ENCODE measurements around the gene SNX27. TPM values are rescaled to one million over a fixed set of nuclear protein-coding genes. Genes with fewer than 3 reads are reported as not detected.

The SNX27 gene
- total and polyA plus RNA-seq, 4 donors = 4.3 to 19.7 (median 10.5) TPM

- peaks cover 2 to 14% (median 4%) of the 10 kb centered on the region in 4 donors for H3K36me3 ChIP-seq (ENCODE audit: control insufficient read depth in 4 of 4, insufficient read depth in 3 of 4, low read depth in 1 of 4, low read length in 3 of 4)
- no peaks in the 10 kb centered on the region for H3K4me1 ChIP-seq (ENCODE audit: control insufficient read depth in 4 of 4, insufficient read depth in 4 of 4, low read length in 3 of 4)
- no peaks in the 10 kb centered on the region for H3K9me3 ChIP-seq (ENCODE audit: control insufficient read depth in 4 of 4, low read length in 3 of 4)
- no peak overlapping the region for H3K4me3 ChIP-seq (ENCODE audit: low read depth in 1 of 3, low read length in 3 of 3)
- H3K27me3 ChIP-seq (ENCODE audit: control insufficient read depth in 4 of 4, insufficient read depth in 4 of 4, low read length in 3 of 4) = no peaks in the 10 kb centered on the region
- no peak overlapping the region for H3K27ac ChIP-seq (ENCODE audit: low read depth in 1 of 2, low read length in 2 of 2)
- 77% methylated on average over 6 of the region's 6 CpGs for WGBS
- no peak for DNase-seq (ENCODE audit: low spot score)
- no peak for TF ChIP-seq GABPA (IDR thresholded peaks at IDR 0.05 in 1 of 2, conservative IDR thresholded peaks at IDR 0.05 in 1 of 2)
- no peak for TF ChIP-seq RXRA (IDR thresholded peaks at IDR 0.05)
- no peak for TF ChIP-seq HNF4G (IDR thresholded peaks at IDR 0.05)
- TF ChIP-seq JUND (IDR thresholded peaks at IDR 0.05) = no peak
- no peak for TF ChIP-seq FOXA2 (IDR thresholded peaks at IDR 0.05)
- TF ChIP-seq FOXA1 (IDR thresholded peaks at IDR 0.05) = no peak
- TF ChIP-seq EGR1 (IDR thresholded peaks at IDR 0.05; ENCODE audit: low read depth in 2 of 2) = no peak
- no peak for TF ChIP-seq ATF3 (IDR thresholded peaks at IDR 0.05)
- H3K9ac ChIP-seq (ENCODE audit: low read depth in 1 of 2, low read length in 2 of 2) = no peak overlapping the region
These were observed 27.6 kb upstream of the SNX27 start for GRCh38 chr1:151584278-151584677.

- no peak overlapping the region for H3K9ac ChIP-seq (ENCODE audit: low read depth in 1 of 2, low read length in 2 of 2)
- no peak overlapping the region for H3K4me3 ChIP-seq (ENCODE audit: low read depth in 1 of 3, low read length in 3 of 3)
- 81% methylated on average over 7 of the region's 7 CpGs for WGBS
- H3K36me3 ChIP-seq (ENCODE audit: control insufficient read depth in 4 of 4, insufficient read depth in 3 of 4, low read depth in 1 of 4, low read length in 3 of 4) = peaks cover 2 to 11% (median 4%) of the 10 kb centered on the region in 4 donors
- no peak overlapping the region for H3K27ac ChIP-seq (ENCODE audit: low read depth in 1 of 2, low read length in 2 of 2)
- DNase-seq (ENCODE audit: low spot score) = no peak
- no peaks in the 10 kb centered on the region for H3K4me1 ChIP-seq (ENCODE audit: control insufficient read depth in 4 of 4, insufficient read depth in 4 of 4, low read length in 3 of 4)
- no peaks in the 10 kb centered on the region for H3K27me3 ChIP-seq (ENCODE audit: control insufficient read depth in 4 of 4, insufficient read depth in 4 of 4, low read length in 3 of 4)
- no peaks in the 10 kb centered on the region for H3K9me3 ChIP-seq (ENCODE audit: control insufficient read depth in 4 of 4, low read length in 3 of 4)
- TF ChIP-seq NR2F2 (IDR thresholded peaks at IDR 0.05) (no peak), SP1 (IDR thresholded peaks at IDR 0.05) (no peak), EGR1 (IDR thresholded peaks at IDR 0.05; ENCODE audit: low read depth in 2 of 2) (no peak), TAF1 (conservative IDR thresholded peaks at IDR 0.05) (no peak), ATF3 (IDR thresholded peaks at IDR 0.05) (no peak), YY1 (IDR thresholded peaks at IDR 0.05) (no peak), JUND (IDR thresholded peaks at IDR 0.05) (no peak), FOXA2 (IDR thresholded peaks at IDR 0.05) (no peak), HNF4G (IDR thresholded peaks at IDR 0.05) (no peak), ZBTB33 (IDR thresholded peaks at IDR 0.05) (no peak)
These were observed 27.1 kb upstream of the SNX27 start for GRCh38 chr1:151584780-151585179.

- no peak overlapping the region for H3K27ac ChIP-seq (ENCODE audit: low read depth in 1 of 2, low read length in 2 of 2)
- no peak for DNase-seq (ENCODE audit: low spot score)
- H3K9me3 ChIP-seq (ENCODE audit: control insufficient read depth in 4 of 4, low read length in 3 of 4) = no peaks in the 10 kb centered on the region
- no peak overlapping the region for H3K4me3 ChIP-seq (ENCODE audit: low read depth in 1 of 3, low read length in 3 of 3)
- no peaks in the 10 kb centered on the region for H3K4me1 ChIP-seq (ENCODE audit: control insufficient read depth in 4 of 4, insufficient read depth in 4 of 4, low read length in 3 of 4)
- H3K9ac ChIP-seq (ENCODE audit: low read depth in 1 of 2, low read length in 2 of 2) = no peak overlapping the region
- no peaks in the 10 kb centered on the region for H3K27me3 ChIP-seq (ENCODE audit: control insufficient read depth in 4 of 4, insufficient read depth in 4 of 4, low read length in 3 of 4)
- WGBS = 0% methylated on average over 1 of the region's 1 CpG
- peaks cover 2 to 9% (median 4%) of the 10 kb centered on the region in 4 donors for H3K36me3 ChIP-seq (ENCODE audit: control insufficient read depth in 4 of 4, insufficient read depth in 3 of 4, low read depth in 1 of 4, low read length in 3 of 4)
- no peak for TF ChIP-seq HNF4A (conservative IDR thresholded peaks at IDR 0.05)
- no peak for TF ChIP-seq HNF4G (IDR thresholded peaks at IDR 0.05)
- TF ChIP-seq YY1 (IDR thresholded peaks at IDR 0.05) = no peak
- no peak for TF ChIP-seq ZBTB33 (IDR thresholded peaks at IDR 0.05)
- no peak for TF ChIP-seq ATF3 (IDR thresholded peaks at IDR 0.05)
- TF ChIP-seq SP1 (IDR thresholded peaks at IDR 0.05) = no peak
- TF ChIP-seq MAX (IDR thresholded peaks at IDR 0.05) = no peak
- TF ChIP-seq CTCF (IDR thresholded peaks at IDR 0.05; ENCODE audit: low read depth, low read length, missing input control) = no peak
- no peak for TF ChIP-seq REST (IDR thresholded peaks at IDR 0.05)
- TF ChIP-seq RXRA (IDR thresholded peaks at IDR 0.05) = no peak
- TF ChIP-seq FOXA2 (IDR thresholded peaks at IDR 0.05) = no peak
These were observed 26.2 kb upstream of the SNX27 start for GRCh38 chr1:151585622-151586021.
